CD4-positive, alpha-beta T cell treated with Interleukin-4 for 4 hours (primary cell): ENCODE results near the gene LCK.

ENCODE experiments used
- DNase-seq: peaks from one replicate; pipeline ENCODE4 v3.0.0-alpha.2; 2020

The LCK gene

GRCh38 chr1:32250893-32251716, at the start of gene LCK:
Gene LCK (plus strand): TSS chr1:32251265. CDS start chr1:32274330, 23,065 bp downstream.
- peak; percentile 57 for DNase-seq

- DNase-seq: no peak
These were observed 46.1 kb upstream of the LCK start for GRCh38 chr1:32204943-32205361.

GRCh38 chr1:32205401-32206370, 45.4 kb upstream of the LCK start, which contains the start of gene IQCC:
Gene IQCC (plus strand): TSS chr1:32205671. CDS start chr1:32205682, 11 bp downstream.
- DNase-seq: peak; percentile 82

- no peak for DNase-seq
These were observed 42.6 kb upstream of the LCK start for GRCh38 chr1:32208469-32208868.

GRCh38 chr1:32208891-32209328, 42.2 kb upstream of the LCK start, which contains the start of gene DCDC2B:
Gene DCDC2B (plus strand): TSS chr1:32209089. CDS start chr1:32209094, 5 bp downstream.
- peak; percentile 28 for DNase-seq

- DNase-seq: peak; percentile 56
These were observed 35.2 kb upstream of the LCK start for GRCh38 chr1:32215629-32216480.

- DNase-seq: no peak
These were observed 34.5 kb upstream of the LCK start for GRCh38 chr1:32216566-32216965.

GRCh38 chr1:32219022-32219421, 32.0 kb upstream of the LCK start:
- DNase-seq: no peak

GRCh38 chr1:32220746-32221580, 30.1 kb upstream of the LCK start:
- DNase-seq: no peak

- no peak for DNase-seq
These were observed 29.5 kb upstream of the LCK start for GRCh38 chr1:32221581-32221979.

GRCh38 chr1:32221980-32222755, 28.9 kb upstream of the LCK start, which contains the start of the genes EIF3I and TMEM234:
Gene EIF3I (plus strand): TSS chr1:32222407. CDS start chr1:32222442, 35 bp downstream.
Gene TMEM234 (minus strand): TSS chr1:32222353. CDS start chr1:32222322, 31 bp downstream.
- DNase-seq: peak; percentile 92

GRCh38 chr1:32223683-32224082, 27.4 kb upstream of the LCK start:
- DNase-seq: no peak

- DNase-seq: no peak
These were observed 26.8 kb upstream of the LCK start for GRCh38 chr1:32224285-32224684.

GRCh38 chr1:32228771-32229170, 22.3 kb upstream of the LCK start:
- no peak for DNase-seq

- DNase-seq: no peak
These were observed 19.1 kb upstream of the LCK start for GRCh38 chr1:32231843-32232432.

GRCh38 chr1:32232558-32233304, 18.3 kb upstream of the LCK start:
- DNase-seq: no peak

GRCh38 chr1:32234792-32235191, 16.3 kb upstream of the LCK start:
- no peak for DNase-seq

GRCh38 chr1:32239337-32239736, 11.7 kb upstream of the LCK start:
- DNase-seq: no peak

GRCh38 chr1:32239790-32240139, 11.3 kb upstream of the LCK start:
- no peak for DNase-seq
